ENCODE results near the gene ADGRE2.

GRCh38 chr19:14699641-14700040 is 78.7 kb downstream of the ADGRE2 start:
- TF ChIP-seq RARB (CRISPR knock-in tag; IDR thresholded peaks at IDR 0.05) (no peak), GATA3 (IDR thresholded peaks at IDR 0.05; ENCODE audit: borderline replicate concordance) (no peak), POLR2AphosphoS2 (conservative IDR thresholded peaks at IDR 0.05; ENCODE audit: low read length) (no peak), BHLHE40 (IDR thresholded peaks at IDR 0.05; ENCODE audit: low read depth, low read length) (no peak), RFX5 (IDR thresholded peaks at IDR 0.05) (no peak), EP300 (IDR thresholded peaks at IDR 0.05) (no peak), PHF8 (IDR thresholded peaks at IDR 0.05; ENCODE audit: borderline replicate concordance, low read depth) (no peak)
- TF ChIP-seq, protein P1, sequence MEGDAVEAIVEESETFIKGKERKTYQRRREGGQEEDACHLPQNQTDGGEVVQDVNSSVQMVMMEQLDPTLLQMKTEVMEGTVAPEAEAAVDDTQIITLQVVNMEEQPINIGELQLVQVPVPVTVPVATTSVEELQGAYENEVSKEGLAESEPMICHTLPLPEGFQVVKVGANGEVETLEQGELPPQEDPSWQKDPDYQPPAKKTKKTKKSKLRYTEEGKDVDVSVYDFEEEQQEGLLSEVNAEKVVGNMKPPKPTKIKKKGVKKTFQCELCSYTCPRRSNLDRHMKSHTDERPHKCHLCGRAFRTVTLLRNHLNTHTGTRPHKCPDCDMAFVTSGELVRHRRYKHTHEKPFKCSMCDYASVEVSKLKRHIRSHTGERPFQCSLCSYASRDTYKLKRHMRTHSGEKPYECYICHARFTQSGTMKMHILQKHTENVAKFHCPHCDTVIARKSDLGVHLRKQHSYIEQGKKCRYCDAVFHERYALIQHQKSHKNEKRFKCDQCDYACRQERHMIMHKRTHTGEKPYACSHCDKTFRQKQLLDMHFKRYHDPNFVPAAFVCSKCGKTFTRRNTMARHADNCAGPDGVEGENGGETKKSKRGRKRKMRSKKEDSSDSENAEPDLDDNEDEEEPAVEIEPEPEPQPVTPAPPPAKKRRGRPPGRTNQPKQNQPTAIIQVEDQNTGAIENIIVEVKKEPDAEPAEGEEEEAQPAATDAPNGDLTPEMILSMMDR (IDR thresholded peaks at IDR 0.05), result no peak
- TF ChIP-seq, protein P2, sequence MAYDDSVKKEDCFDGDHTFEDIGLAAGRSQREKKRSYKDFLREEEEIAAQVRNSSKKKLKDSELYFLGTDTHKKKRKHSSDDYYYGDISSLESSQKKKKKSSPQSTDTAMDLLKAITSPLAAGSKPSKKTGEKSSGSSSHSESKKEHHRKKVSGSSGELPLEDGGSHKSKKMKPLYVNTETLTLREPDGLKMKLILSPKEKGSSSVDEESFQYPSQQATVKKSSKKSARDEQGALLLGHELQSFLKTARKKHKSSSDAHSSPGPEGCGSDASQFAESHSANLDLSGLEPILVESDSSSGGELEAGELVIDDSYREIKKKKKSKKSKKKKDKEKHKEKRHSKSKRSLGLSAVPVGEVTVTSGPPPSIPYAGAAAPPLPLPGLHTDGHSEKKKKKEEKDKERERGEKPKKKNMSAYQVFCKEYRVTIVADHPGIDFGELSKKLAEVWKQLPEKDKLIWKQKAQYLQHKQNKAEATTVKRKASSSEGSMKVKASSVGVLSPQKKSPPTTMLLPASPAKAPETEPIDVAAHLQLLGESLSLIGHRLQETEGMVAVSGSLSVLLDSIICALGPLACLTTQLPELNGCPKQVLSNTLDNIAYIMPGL (CRISPR knock-in tag; IDR thresholded peaks at IDR 0.05; ENCODE audit: borderline replicate concordance), result no peak
